Neural progenitor cell (in vitro differentiated cells): ENCODE measurements around the gene CCNI2. TPM values are rescaled to one million over a fixed set of nuclear protein-coding genes. Genes with fewer than 3 reads are reported as not detected.

ENCODE experiments used
- DNase-seq: peaks from one replicate; pipeline ENCODE4 v3.0.0-alpha.2; 2016; ENCODE audit warnings: low spot score
- H2AFZ ChIP-seq: fragments of 200-600 bp; sonication (generic); replicated peaks from 2 replicates; pipeline ENCODE4 v1.6.1; 2016; ENCODE audit warnings: antibody characterized with exemption
- H3F3A ChIP-seq: fragments of 200-600 bp; sonication (generic); 2 replicates; pipeline ENCODE4 v1.6.1; 2016; ENCODE audit warnings: antibody characterized with exemption, low read depth
- H3K27ac ChIP-seq: fragments of 200-600 bp; sonication (generic); 2 replicates; pipeline ENCODE4 v1.5.1; 2016; ENCODE audit warnings: mild to moderate bottlenecking
- H3K27me3 ChIP-seq: fragments of 200-600 bp; sonication (generic); 2 replicates; pipeline ENCODE4 v1.6.1; 2016; ENCODE audit warnings: mild to moderate bottlenecking, moderate library complexity
- H3K36me3 ChIP-seq: fragments of 200-600 bp; sonication (generic); 2 replicates; pipeline ENCODE4 v1.5.1; 2016
- H3K4me1 ChIP-seq: fragments of 200-600 bp; sonication (generic); 2 replicates; pipeline ENCODE4 v1.6.1; 2016; ENCODE audit warnings: mixed run types
- H3K4me2 ChIP-seq: fragments of 200-600 bp; sonication (generic); 2 replicates; pipeline ENCODE4 v1.6.1; 2016
- H3K4me3 ChIP-seq: fragments of 200-600 bp; sonication (generic); 2 replicates; pipeline ENCODE4 v1.5.1; 2016
- H3K79me2 ChIP-seq: fragments of 200-600 bp; sonication (generic); 2 replicates; pipeline ENCODE4 v1.6.1; 2016; ENCODE audit warnings: low read depth
- H3K9ac ChIP-seq: fragments of 200-600 bp; sonication (generic); 2 replicates; pipeline ENCODE4 v1.6.1; 2016
- H3K9me3 ChIP-seq: fragments of 200-600 bp; sonication (generic); 2 replicates; pipeline ENCODE4 v1.5.1; 2016; ENCODE audit warnings: low read depth
- H4K20me1 ChIP-seq: fragments of 200-600 bp; sonication (generic); 2 replicates; pipeline ENCODE4 v1.6.1; 2016; ENCODE audit warnings: low read depth
- H3K27ac Mint-ChIP-seq: 3 replicates; pipeline ENCODE4 v1.8.0; 2021; ENCODE audit warnings: mixed read lengths
- H3K27me3 Mint-ChIP-seq: 2 replicates; pipeline ENCODE4 v1.8.0; 2022; ENCODE audit warnings: low read depth, mild to moderate bottlenecking, inconsistent platforms, moderate library complexity, mixed read lengths; ENCODE audit not compliant: insufficient read depth
- H3K36me3 Mint-ChIP-seq: 3 replicates; pipeline ENCODE4 v1.8.0; 2021; ENCODE audit warnings: mixed read lengths
- H3K4me1 Mint-ChIP-seq: 3 replicates; pipeline ENCODE4 v1.8.0; 2021; ENCODE audit warnings: mixed read lengths
- H3K4me3 Mint-ChIP-seq: 3 replicates; pipeline ENCODE4 v1.8.0; 2021; ENCODE audit warnings: mild to moderate bottlenecking, moderate library complexity, mixed read lengths
- H3K9me3 Mint-ChIP-seq: 3 replicates; pipeline ENCODE4 v1.8.0; 2020; ENCODE audit warnings: mixed read lengths
- CTCF ChIP-seq: fragments of 200-600 bp; sonication (generic); IDR thresholded peaks from 2 replicates; pipeline ENCODE4 v1.5.1; 2017; ENCODE audit warnings: antibody characterized with exemption, mild to moderate bottlenecking
- EZH2 ChIP-seq: fragments of 200-600 bp; sonication (generic); IDR thresholded peaks from 2 replicates; pipeline ENCODE4 v1.6.1; 2017; ENCODE audit warnings: antibody characterized with exemption, mild to moderate bottlenecking, moderate library complexity
- EZH2phosphoT487 ChIP-seq: fragments of 200-600 bp; sonication (generic); IDR thresholded peaks from 2 replicates; pipeline ENCODE4 v1.6.1; 2017; ENCODE audit warnings: antibody characterized with exemption
- total RNA-seq: library from RNA; depleted of rRNA; stranded (reverse); fragments of >200 nt; gene quantifications from 2 replicates; pipeline ENCODE4 v1.2.3, GENCODE V29; 2015; ENCODE audit warnings: low replicate concordance

CCNI2 gene
- total RNA-seq, 1 donor from 2014 or later: not detected

DNA sequence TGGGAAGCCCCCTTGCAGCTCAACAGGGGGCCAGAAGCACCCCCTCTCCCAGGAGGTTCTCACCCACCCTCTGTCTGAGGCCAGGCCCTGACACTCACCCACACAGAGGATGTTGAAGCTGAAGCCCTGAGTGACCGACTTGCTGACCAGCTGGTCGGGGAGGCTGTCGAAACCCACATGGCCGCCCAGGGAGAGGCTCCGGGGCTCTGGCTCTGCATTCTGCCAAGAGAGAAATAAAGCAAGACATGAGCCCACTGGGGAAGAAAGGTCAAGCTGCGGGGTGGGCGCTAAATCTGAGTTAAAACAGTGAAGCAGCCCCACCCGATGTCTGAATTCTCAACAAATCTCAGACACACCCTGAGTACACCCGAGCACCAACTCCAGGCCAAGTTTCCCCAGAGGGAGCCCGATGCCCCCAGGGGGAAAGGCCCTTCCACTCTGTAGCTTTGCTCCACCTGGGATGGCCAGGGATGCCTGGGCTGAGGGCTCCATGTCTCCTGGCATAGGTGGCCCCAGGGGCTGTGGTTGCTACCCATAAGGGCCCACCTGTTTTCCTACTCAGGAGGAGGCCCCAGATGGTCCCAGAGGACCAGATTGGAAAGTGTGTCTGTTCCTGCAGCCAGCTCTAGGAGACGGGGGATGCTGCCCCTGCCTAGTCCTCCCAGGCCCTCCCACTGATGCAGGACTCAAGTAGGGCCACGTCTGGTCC is 18.2 kb downstream of the CCNI2 start:
- Histone ChIP-seq H3K4me2 (no peak overlapping the region), H3K27ac (no peak overlapping the region), H3K9ac (no peak overlapping the region), H3K27me3 (no peaks in the 10 kb centered on the region), H3K4me3 (no peak overlapping the region), H3K79me2 (no peaks in the 10 kb centered on the region), H2AFZ (no peak overlapping the region), H3K9me3 (no peaks in the 10 kb centered on the region), H3F3A (peaks cover 3% of the 10 kb centered on the region), H4K20me1 (no peaks in the 10 kb centered on the region), H3K36me3 (no peaks in the 10 kb centered on the region), H3K4me1 (peaks cover under 1% of the 10 kb centered on the region)
- TF ChIP-seq CTCF (no peak), EZH2phosphoT487 (no peak), EZH2 (no peak)
- peaks cover 4% of the 10 kb centered on the region for H3K27me3 Mint-ChIP-seq
- no peaks in the 10 kb centered on the region for H3K4me1 Mint-ChIP-seq
- no peak overlapping the region for H3K27ac Mint-ChIP-seq
- no peaks in the 10 kb centered on the region for H3K9me3 Mint-ChIP-seq
- no peak overlapping the region for H3K4me3 Mint-ChIP-seq
- H3K36me3 Mint-ChIP-seq: peaks cover 11% of the 10 kb centered on the region
- DNase-seq: no peak

DNA sequence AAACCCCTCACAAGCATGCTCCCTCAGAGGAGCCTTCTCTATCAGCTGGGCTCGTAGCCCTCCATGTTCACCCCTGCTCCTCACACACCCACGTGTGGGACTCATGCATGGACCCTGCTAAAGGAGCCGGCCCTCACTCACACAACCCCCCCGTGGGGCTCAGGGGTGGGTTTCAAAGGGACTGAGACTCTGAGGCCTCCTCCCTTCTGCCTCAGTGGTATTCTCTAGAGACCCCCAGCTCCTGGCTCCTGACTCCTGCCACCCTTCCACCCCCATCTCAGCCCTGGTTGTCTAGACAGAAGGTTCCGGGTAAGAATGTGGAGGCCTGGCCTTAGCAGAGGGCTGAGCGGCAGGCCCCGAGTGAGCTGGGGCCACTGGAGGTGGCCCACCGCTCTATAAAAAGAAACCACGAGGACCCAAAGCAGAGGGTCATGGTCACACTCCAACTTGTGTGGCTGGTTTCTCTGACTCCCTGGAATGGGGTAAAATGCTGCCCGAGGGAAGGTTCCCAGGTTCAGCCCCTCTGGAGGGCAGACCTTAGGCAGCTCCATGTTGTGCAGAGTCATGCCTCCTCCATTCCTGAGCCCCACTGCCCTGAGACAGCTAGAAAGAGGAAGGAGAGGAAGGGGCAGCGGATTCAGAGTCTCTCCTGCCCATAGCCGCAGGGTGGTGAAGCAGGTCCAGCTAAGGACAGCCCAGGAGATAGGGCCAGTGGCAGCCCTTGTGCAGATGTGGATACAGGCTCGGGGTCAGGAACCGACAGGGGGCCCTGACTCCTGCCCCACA is 19.0 kb downstream of the CCNI2 start:
- Mint-ChIP-seq H3K27ac (no peak overlapping the region), H3K27me3 (peaks cover 4% of the 10 kb centered on the region), H3K4me1 (peaks cover 5% of the 10 kb centered on the region), H3K4me3 (no peak overlapping the region), H3K9me3 (no peaks in the 10 kb centered on the region), H3K36me3 (peaks cover 9% of the 10 kb centered on the region)
- Histone ChIP-seq H3K79me2 (no peaks in the 10 kb centered on the region), H3K4me3 (no peak overlapping the region), H3K9me3 (no peaks in the 10 kb centered on the region), H3K36me3 (no peaks in the 10 kb centered on the region), H3K9ac (no peak overlapping the region), H3K27me3 (no peaks in the 10 kb centered on the region), H2AFZ (no peak overlapping the region), H3K4me1 (peaks cover 8% of the 10 kb centered on the region), H4K20me1 (peaks cover 5% of the 10 kb centered on the region), H3K27ac (no peak overlapping the region), H3K4me2 (no peak overlapping the region), H3F3A (peaks cover 10% of the 10 kb centered on the region)
- TF ChIP-seq CTCF: no peak
- TF ChIP-seq EZH2: no peak
- no peak for TF ChIP-seq EZH2phosphoT487
- no peak for DNase-seq

GRCh38 chr5:132766806-132767055 is 19.5 kb downstream of the CCNI2 start:
- H3F3A ChIP-seq: peaks cover 14% of the 10 kb centered on the region
- H3K4me1 Mint-ChIP-seq: peaks cover 10% of the 10 kb centered on the region
- no peak overlapping the region for H3K4me2 ChIP-seq
- H4K20me1 ChIP-seq: peaks cover 8% of the 10 kb centered on the region
- H3K4me3 Mint-ChIP-seq: no peak overlapping the region
- H3K9me3 Mint-ChIP-seq: no peaks in the 10 kb centered on the region
- no peaks in the 10 kb centered on the region for H3K27me3 ChIP-seq
- H3K36me3 Mint-ChIP-seq: peaks cover 9% of the 10 kb centered on the region
- peaks cover 4% of the 10 kb centered on the region for H3K27me3 Mint-ChIP-seq
- H3K9ac ChIP-seq: no peak overlapping the region
- H3K27ac ChIP-seq: no peak overlapping the region
- no peaks in the 10 kb centered on the region for H3K79me2 ChIP-seq
- H3K27ac Mint-ChIP-seq: no peak overlapping the region
- H3K4me1 ChIP-seq: peaks cover 14% of the 10 kb centered on the region
- no peaks in the 10 kb centered on the region for H3K9me3 ChIP-seq
- H3K36me3 ChIP-seq: no peaks in the 10 kb centered on the region
- DNase-seq: no peak
- H3K4me3 ChIP-seq: no peak overlapping the region
- H2AFZ ChIP-seq: no peak overlapping the region
- no peak for TF ChIP-seq EZH2phosphoT487
- no peak for TF ChIP-seq CTCF
- no peak for TF ChIP-seq EZH2
